ENCODE results near the gene CDKN1C. TPM values are rescaled to one million over a fixed set of nuclear protein-coding genes. Genes with fewer than 3 reads are reported as not detected.

Gene CDKN1C
- total and polyA plus RNA-seq, 4 donors, result 2.6 to 10.2 (median 3.5) TPM

DNA sequence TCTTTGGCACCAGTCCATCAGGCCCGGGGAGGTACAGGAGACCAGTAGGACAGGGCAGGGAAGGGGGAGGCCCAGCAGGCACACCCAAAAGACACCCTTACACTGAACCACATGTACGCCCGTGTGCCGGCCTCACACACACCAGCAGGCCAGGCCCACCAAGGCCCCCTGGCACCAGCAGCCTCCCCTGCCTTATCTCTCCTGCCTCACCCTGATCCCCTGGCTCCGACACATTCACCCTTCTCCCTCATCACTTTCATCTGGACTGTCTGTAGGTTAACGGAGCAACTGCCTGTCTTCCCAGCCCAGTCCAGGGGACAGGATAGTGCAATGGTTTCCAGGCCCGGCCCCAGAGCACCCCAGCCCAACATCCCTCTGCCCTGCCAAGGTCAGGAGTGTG is 4.9 kb downstream of the CDKN1C start:
- WGBS, result 87% methylated on average over 7 of the region's 7 CpGs
- H3K27ac ChIP-seq (ENCODE audit: low read depth in 1 of 2, low read length in 2 of 2), result no peak overlapping the region
- no peak for TF ChIP-seq FOXA1 (IDR thresholded peaks at IDR 0.05)
- no peak for TF ChIP-seq EGR1 (IDR thresholded peaks at IDR 0.05; ENCODE audit: low read depth in 2 of 2)
- TF ChIP-seq, protein P1, sequence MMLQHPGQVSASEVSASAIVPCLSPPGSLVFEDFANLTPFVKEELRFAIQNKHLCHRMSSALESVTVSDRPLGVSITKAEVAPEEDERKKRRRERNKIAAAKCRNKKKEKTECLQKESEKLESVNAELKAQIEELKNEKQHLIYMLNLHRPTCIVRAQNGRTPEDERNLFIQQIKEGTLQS (IDR thresholded peaks at IDR 0.05), result no peak
- TF ChIP-seq HNF4G (IDR thresholded peaks at IDR 0.05), result no peak
- no peak for TF ChIP-seq SP1 (IDR thresholded peaks at IDR 0.05)
- TF ChIP-seq TAF1 (conservative IDR thresholded peaks at IDR 0.05), result no peak
- no peak for TF ChIP-seq JUND (IDR thresholded peaks at IDR 0.05)
- TF ChIP-seq, protein P2, sequence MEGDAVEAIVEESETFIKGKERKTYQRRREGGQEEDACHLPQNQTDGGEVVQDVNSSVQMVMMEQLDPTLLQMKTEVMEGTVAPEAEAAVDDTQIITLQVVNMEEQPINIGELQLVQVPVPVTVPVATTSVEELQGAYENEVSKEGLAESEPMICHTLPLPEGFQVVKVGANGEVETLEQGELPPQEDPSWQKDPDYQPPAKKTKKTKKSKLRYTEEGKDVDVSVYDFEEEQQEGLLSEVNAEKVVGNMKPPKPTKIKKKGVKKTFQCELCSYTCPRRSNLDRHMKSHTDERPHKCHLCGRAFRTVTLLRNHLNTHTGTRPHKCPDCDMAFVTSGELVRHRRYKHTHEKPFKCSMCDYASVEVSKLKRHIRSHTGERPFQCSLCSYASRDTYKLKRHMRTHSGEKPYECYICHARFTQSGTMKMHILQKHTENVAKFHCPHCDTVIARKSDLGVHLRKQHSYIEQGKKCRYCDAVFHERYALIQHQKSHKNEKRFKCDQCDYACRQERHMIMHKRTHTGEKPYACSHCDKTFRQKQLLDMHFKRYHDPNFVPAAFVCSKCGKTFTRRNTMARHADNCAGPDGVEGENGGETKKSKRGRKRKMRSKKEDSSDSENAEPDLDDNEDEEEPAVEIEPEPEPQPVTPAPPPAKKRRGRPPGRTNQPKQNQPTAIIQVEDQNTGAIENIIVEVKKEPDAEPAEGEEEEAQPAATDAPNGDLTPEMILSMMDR (IDR thresholded peaks at IDR 0.05; ENCODE audit: low read depth, low read length, missing input control), result no peak
- TF ChIP-seq NR2F2 (IDR thresholded peaks at IDR 0.05), result no peak
- TF ChIP-seq, protein P3, sequence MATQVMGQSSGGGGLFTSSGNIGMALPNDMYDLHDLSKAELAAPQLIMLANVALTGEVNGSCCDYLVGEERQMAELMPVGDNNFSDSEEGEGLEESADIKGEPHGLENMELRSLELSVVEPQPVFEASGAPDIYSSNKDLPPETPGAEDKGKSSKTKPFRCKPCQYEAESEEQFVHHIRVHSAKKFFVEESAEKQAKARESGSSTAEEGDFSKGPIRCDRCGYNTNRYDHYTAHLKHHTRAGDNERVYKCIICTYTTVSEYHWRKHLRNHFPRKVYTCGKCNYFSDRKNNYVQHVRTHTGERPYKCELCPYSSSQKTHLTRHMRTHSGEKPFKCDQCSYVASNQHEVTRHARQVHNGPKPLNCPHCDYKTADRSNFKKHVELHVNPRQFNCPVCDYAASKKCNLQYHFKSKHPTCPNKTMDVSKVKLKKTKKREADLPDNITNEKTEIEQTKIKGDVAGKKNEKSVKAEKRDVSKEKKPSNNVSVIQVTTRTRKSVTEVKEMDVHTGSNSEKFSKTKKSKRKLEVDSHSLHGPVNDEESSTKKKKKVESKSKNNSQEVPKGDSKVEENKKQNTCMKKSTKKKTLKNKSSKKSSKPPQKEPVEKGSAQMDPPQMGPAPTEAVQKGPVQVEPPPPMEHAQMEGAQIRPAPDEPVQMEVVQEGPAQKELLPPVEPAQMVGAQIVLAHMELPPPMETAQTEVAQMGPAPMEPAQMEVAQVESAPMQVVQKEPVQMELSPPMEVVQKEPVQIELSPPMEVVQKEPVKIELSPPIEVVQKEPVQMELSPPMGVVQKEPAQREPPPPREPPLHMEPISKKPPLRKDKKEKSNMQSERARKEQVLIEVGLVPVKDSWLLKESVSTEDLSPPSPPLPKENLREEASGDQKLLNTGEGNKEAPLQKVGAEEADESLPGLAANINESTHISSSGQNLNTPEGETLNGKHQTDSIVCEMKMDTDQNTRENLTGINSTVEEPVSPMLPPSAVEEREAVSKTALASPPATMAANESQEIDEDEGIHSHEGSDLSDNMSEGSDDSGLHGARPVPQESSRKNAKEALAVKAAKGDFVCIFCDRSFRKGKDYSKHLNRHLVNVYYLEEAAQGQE (IDR thresholded peaks at IDR 0.05), result no peak
- no peak for TF ChIP-seq FOXA2 (IDR thresholded peaks at IDR 0.05)
- TF ChIP-seq RXRA (IDR thresholded peaks at IDR 0.05), result no peak
- TF ChIP-seq, protein P4, sequence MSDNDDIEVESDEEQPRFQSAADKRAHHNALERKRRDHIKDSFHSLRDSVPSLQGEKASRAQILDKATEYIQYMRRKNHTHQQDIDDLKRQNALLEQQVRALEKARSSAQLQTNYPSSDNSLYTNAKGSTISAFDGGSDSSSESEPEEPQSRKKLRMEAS (IDR thresholded peaks at IDR 0.05), result no peak
- TF ChIP-seq YY1 (IDR thresholded peaks at IDR 0.05), result no peak
- no peak for TF ChIP-seq HNF4A (conservative IDR thresholded peaks at IDR 0.05)
- TF ChIP-seq RAD21 (IDR thresholded peaks at IDR 0.05), result no peak
- no peak for TF ChIP-seq GABPA (IDR thresholded peaks at IDR 0.05 in 1 of 2, conservative IDR thresholded peaks at IDR 0.05 in 1 of 2)
- TF ChIP-seq, protein P5, sequence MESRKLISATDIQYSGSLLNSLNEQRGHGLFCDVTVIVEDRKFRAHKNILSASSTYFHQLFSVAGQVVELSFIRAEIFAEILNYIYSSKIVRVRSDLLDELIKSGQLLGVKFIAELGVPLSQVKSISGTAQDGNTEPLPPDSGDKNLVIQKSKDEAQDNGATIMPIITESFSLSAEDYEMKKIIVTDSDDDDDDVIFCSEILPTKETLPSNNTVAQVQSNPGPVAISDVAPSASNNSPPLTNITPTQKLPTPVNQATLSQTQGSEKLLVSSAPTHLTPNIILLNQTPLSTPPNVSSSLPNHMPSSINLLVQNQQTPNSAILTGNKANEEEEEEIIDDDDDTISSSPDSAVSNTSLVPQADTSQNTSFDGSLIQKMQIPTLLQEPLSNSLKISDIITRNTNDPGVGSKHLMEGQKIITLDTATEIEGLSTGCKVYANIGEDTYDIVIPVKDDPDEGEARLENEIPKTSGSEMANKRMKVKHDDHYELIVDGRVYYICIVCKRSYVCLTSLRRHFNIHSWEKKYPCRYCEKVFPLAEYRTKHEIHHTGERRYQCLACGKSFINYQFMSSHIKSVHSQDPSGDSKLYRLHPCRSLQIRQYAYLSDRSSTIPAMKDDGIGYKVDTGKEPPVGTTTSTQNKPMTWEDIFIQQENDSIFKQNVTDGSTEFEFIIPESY (IDR thresholded peaks at IDR 0.05), result no peak
- H3K9ac ChIP-seq (ENCODE audit: low read depth in 1 of 2, low read length in 2 of 2), result no peak overlapping the region
- peaks cover 0 to 8% (median 6%) of the 10 kb centered on the region in 4 donors for H3K4me1 ChIP-seq (ENCODE audit: control insufficient read depth in 4 of 4, insufficient read depth in 4 of 4, low read length in 3 of 4)
- H3K27me3 ChIP-seq (ENCODE audit: control insufficient read depth in 4 of 4, insufficient read depth in 4 of 4, low read length in 3 of 4), result no peaks in the 10 kb centered on the region
- H3K36me3 ChIP-seq (ENCODE audit: control insufficient read depth in 4 of 4, insufficient read depth in 3 of 4, low read depth in 1 of 4, low read length in 3 of 4), result no peaks in the 10 kb centered on the region
- peaks cover 0 to 3% (median 0%) of the 10 kb centered on the region in 4 donors for H3K9me3 ChIP-seq (ENCODE audit: control insufficient read depth in 4 of 4, low read length in 3 of 4)
- DNase-seq (ENCODE audit: low spot score), result no peak
- no peak overlapping the region for H3K4me3 ChIP-seq (ENCODE audit: low read depth in 1 of 3, low read length in 3 of 3)

Data from liver (tissue), 9 donors.